WTC11 (cell line): ENCODE measurements around the gene TCHP.

Experiments used
- CREM ChIP-seq: sonication (generic); formaldehyde crosslinking; IDR thresholded peaks from 2 replicates; pipeline ENCODE4 v1.8.1; 2022; ENCODE audit warnings: mild to moderate bottlenecking, missing genetic modification reagents, moderate library complexity
- CTCF ChIP-seq: fragments of 200-600 bp; IDR thresholded peaks from 2 replicates; pipeline ENCODE4 v1.8.0; 2022; ENCODE audit warnings: antibody characterized with exemption
- KAT7 ChIP-seq: sonication (generic); formaldehyde crosslinking; IDR thresholded peaks from 2 replicates; pipeline ENCODE4 v1.8.1; 2023; ENCODE audit warnings: missing genetic modification reagents, mild to moderate bottlenecking, borderline replicate concordance
- NR2C2 ChIP-seq: sonication (generic); formaldehyde crosslinking; IDR thresholded peaks from 2 replicates; pipeline ENCODE4 v1.8.0; 2022; ENCODE audit warnings: mild to moderate bottlenecking, missing genetic modification reagents
- ZNF138 ChIP-seq: sonication (generic); formaldehyde crosslinking; conservative IDR thresholded peaks from 2 replicates; pipeline ENCODE4 v1.8.1; 2022; ENCODE audit warnings: mild to moderate bottlenecking, moderate library complexity, missing genetic modification reagents
- ZNF512 ChIP-seq: sonication (generic); formaldehyde crosslinking; IDR thresholded peaks from 2 replicates; pipeline ENCODE4 v1.8.1; 2022; ENCODE audit warnings: missing genetic modification reagents, borderline replicate concordance

- TF ChIP-seq ZNF512 (CRISPR knock-in tag) (no peak), CREM (CRISPR knock-in tag) (no peak), KAT7 (CRISPR knock-in tag) (no peak), CTCF (no peak), NR2C2 (CRISPR knock-in tag) (no peak), ZNF138 (CRISPR knock-in tag) (no peak)
Observed at GRCh38 chr12:109861689-109862314, 38.3 kb upstream of the TCHP start.
